CD4-positive, CD25-positive, alpha-beta regulatory T cell (primary cell): Measurements from ENCODE around the gene RFX8. TPM values are rescaled to one million over a fixed set of nuclear protein-coding genes. Genes with fewer than 3 reads are reported as not detected.

Experiments
- ATAC-seq, 2 donors: fragments of 150-1000 bp; cut with Tn5 transposase; one replicate each; pipeline ENCODE4 v1.10.0; 2021; ENCODE audit warnings: low read depth in 2 of 2, moderate number of reproducible peaks in 2 of 2, moderate library complexity in 1 of 2
- DNase-seq, 3 donors: peaks; one replicate each; pipeline versions ENCODE4 v3.0.0 to v3.0.0-alpha.2; 2012 to 2022; ENCODE audit warnings: mixed read lengths in 1 of 3
- H3K27ac ChIP-seq: one replicate; pipeline ENCODE4 v1.7.0; 2013; ENCODE audit warnings: mild to moderate bottlenecking, low read length; ENCODE audit not compliant: insufficient read depth, poor library complexity, severe bottlenecking
- H3K27me3 ChIP-seq: one replicate; pipeline ENCODE4 v1.7.0; 2013; ENCODE audit warnings: low read length; ENCODE audit not compliant: control insufficient read depth, insufficient read depth
- H3K36me3 ChIP-seq: one replicate; pipeline ENCODE4 v1.7.0; 2013; ENCODE audit warnings: mild to moderate bottlenecking, low read length, moderate library complexity; ENCODE audit not compliant: control insufficient read depth, insufficient read depth
- H3K4me1 ChIP-seq: 2 replicates; pipeline ENCODE4 v1.7.0; 2013; ENCODE audit warnings: mild to moderate bottlenecking, low read length; ENCODE audit not compliant: insufficient read depth, control insufficient read depth, poor library complexity, severe bottlenecking
- H3K4me3 ChIP-seq: one replicate; pipeline ENCODE4 v1.7.0; 2013; ENCODE audit warnings: low read depth, mild to moderate bottlenecking, low read length, moderate library complexity
- H3K9me3 ChIP-seq, 2 experiments: 1 replicate in 1 of 2; 2 replicates in 1 of 2; pipeline ENCODE4 v1.7.0; 2013; ENCODE audit warnings: low read length in 2 of 2, mild to moderate bottlenecking in 1 of 2, moderate library complexity in 1 of 2; ENCODE audit not compliant: control insufficient read depth in 2 of 2
- H3K27ac Mint-ChIP-seq, 3 donors: one replicate each; pipeline ENCODE4 v1.8.0; 2020 to 2022; ENCODE audit warnings: mild to moderate bottlenecking in 3 of 3, mixed read lengths in 3 of 3, moderate library complexity in 2 of 3
- H3K27me3 Mint-ChIP-seq: one replicate; pipeline ENCODE4 v1.8.0; 2022; ENCODE audit warnings: mild to moderate bottlenecking, mixed read lengths
- H3K36me3 Mint-ChIP-seq: one replicate; pipeline ENCODE4 v1.8.0; 2020; ENCODE audit warnings: mixed read lengths
- H3K4me1 Mint-ChIP-seq, 4 donors: one replicate each; pipeline ENCODE4 v1.8.0; 2020 to 2022; ENCODE audit warnings: mixed read lengths in 4 of 4, mild to moderate bottlenecking in 1 of 4
- H3K4me3 Mint-ChIP-seq, 4 donors: one replicate each; pipeline ENCODE4 v1.8.0; 2020 to 2022; ENCODE audit warnings: mild to moderate bottlenecking in 4 of 4, mixed read lengths in 4 of 4, moderate library complexity in 3 of 4
- H3K9me3 Mint-ChIP-seq, 7 donors: one replicate each; pipeline ENCODE4 v1.8.0; 2020 to 2022; ENCODE audit warnings: mixed read lengths in 7 of 7, mild to moderate bottlenecking in 3 of 7, moderate library complexity in 2 of 7
- polyA plus RNA-seq, 4 donors: library from polyadenylated mRNA; unstranded; fragments of 300-500 nt; fragmentation: Illumina TruSeq; gene quantifications; one replicate each; pipeline ENCODE4 v1.2.3, GENCODE V29; 2021
- total RNA-seq: library from RNA; stranded (reverse); gene quantifications from one replicate; pipeline ENCODE4 v1.2.3, GENCODE V29; 2022

Gene RFX8
- total and polyA plus RNA-seq, 5 donors from 2014 or later: 0.16 to 5.5 (median 0.50) TPM; not detected in 2

- H3K36me3 Mint-ChIP-seq: peaks cover 3% of the 10 kb centered on the region
Measured at GRCh38 chr2:101371636-101372035, 103.3 kb downstream of the RFX8 start.

GRCh38 chr2:101369100-101369499 is 105.8 kb downstream of the RFX8 start:
- Mint-ChIP-seq H3K9me3 (peaks cover 0 to 11% (median 2%) of the 10 kb centered on the region in 7 donors), H3K4me3 (no peak overlapping the region), H3K27ac (peak overlapping the region in 2 of 3 donors; percentile 67 to 68), H3K27me3 (peaks cover 5% of the 10 kb centered on the region), H3K4me1 (peaks cover 5 to 21% (median 10%) of the 10 kb centered on the region in 4 donors), H3K36me3 (peaks cover 7% of the 10 kb centered on the region)
- no peak for DNase-seq
- Histone ChIP-seq H3K36me3 (no peaks in the 10 kb centered on the region), H3K27ac (no peak overlapping the region), H3K9me3 (no peaks in the 10 kb centered on the region), H3K4me1 (peaks cover under 1% of the 10 kb centered on the region), H3K4me3 (no peak overlapping the region), H3K27me3 (no peaks in the 10 kb centered on the region)
- ATAC-seq: no peak

More at GRCh38 chr2:101371636-101372035, 103.3 kb downstream of the RFX8 start:
- Histone ChIP-seq H3K27me3 (no peaks in the 10 kb centered on the region), H3K27ac (no peak overlapping the region), H3K4me3 (no peak overlapping the region), H3K4me1 (peaks cover 18% of the 10 kb centered on the region), H3K36me3 (no peaks in the 10 kb centered on the region), H3K9me3 (no peaks in the 10 kb centered on the region)
- DNase-seq (no peak), ATAC-seq (no peak)
- Mint-ChIP-seq H3K27ac (peak overlapping the region; percentile 18 to 45 (median 27)), H3K27me3 (peaks cover 5% of the 10 kb centered on the region), H3K4me1 (peaks cover 12 to 35% (median 17%) of the 10 kb centered on the region in 4 donors), H3K4me3 (no peak overlapping the region), H3K9me3 (peaks cover 0 to 11% (median 2%) of the 10 kb centered on the region in 7 donors)

- Mint-ChIP-seq H3K4me1 (peaks cover 4 to 22% (median 12%) of the 10 kb centered on the region in 4 donors), H3K9me3 (peaks cover 0 to 10% (median 2%) of the 10 kb centered on the region in 7 donors), H3K27me3 (peaks cover 5% of the 10 kb centered on the region), H3K27ac (no peak overlapping the region), H3K36me3 (peaks cover 7% of the 10 kb centered on the region), H3K4me3 (no peak overlapping the region)
- H3K36me3 ChIP-seq: no peaks in the 10 kb centered on the region
- no peaks in the 10 kb centered on the region for H3K9me3 ChIP-seq
- no peak overlapping the region for H3K4me3 ChIP-seq
- H3K4me1 ChIP-seq: no peaks in the 10 kb centered on the region
- ATAC-seq (no peak), DNase-seq (no peak)
- H3K27ac ChIP-seq: no peak overlapping the region
- no peaks in the 10 kb centered on the region for H3K27me3 ChIP-seq
Measured at GRCh38 chr2:101368376-101368775, 106.5 kb downstream of the RFX8 start.

- H3K9me3 Mint-ChIP-seq: peaks cover 0 to 3% (median 0%) of the 10 kb centered on the region in 7 donors
- peaks cover 5% of the 10 kb centered on the region for H3K27me3 Mint-ChIP-seq
- H3K4me3 Mint-ChIP-seq: no peak overlapping the region
Measured at GRCh38 chr2:101367508-101367907, 107.4 kb downstream of the RFX8 start.

GRCh38 chr2:101364878-101365277 is 110.0 kb downstream of the RFX8 start:
- H3K4me1 ChIP-seq: peaks cover 32% of the 10 kb centered on the region
- Mint-ChIP-seq H3K9me3 (peaks cover 0 to 2% (median 0%) of the 10 kb centered on the region in 7 donors), H3K4me1 (peaks cover 22 to 45% (median 34%) of the 10 kb centered on the region in 4 donors), H3K27ac (peak overlapping the region in 2 of 3 donors; percentile 36 to 67), H3K27me3 (no peaks in the 10 kb centered on the region), H3K4me3 (peak overlapping the region in 2 of 4 donors; percentile 28 to 48), H3K36me3 (peaks cover 7% of the 10 kb centered on the region)
- DNase-seq (no peak), ATAC-seq (no peak)
- no peak overlapping the region for H3K4me3 ChIP-seq
- no peaks in the 10 kb centered on the region for H3K27me3 ChIP-seq
- H3K36me3 ChIP-seq: no peaks in the 10 kb centered on the region
- H3K9me3 ChIP-seq: no peaks in the 10 kb centered on the region
- no peak overlapping the region for H3K27ac ChIP-seq

More at GRCh38 chr2:101367508-101367907, 107.4 kb downstream of the RFX8 start:
- no peak overlapping the region for H3K27ac ChIP-seq
- peaks cover 6% of the 10 kb centered on the region for H3K4me1 ChIP-seq
- Mint-ChIP-seq H3K36me3 (peaks cover 7% of the 10 kb centered on the region), H3K4me1 (peaks cover 6 to 24% (median 12%) of the 10 kb centered on the region in 4 donors), H3K27ac (peak overlapping the region in 1 of 3 donors; percentile 83)
- no peaks in the 10 kb centered on the region for H3K9me3 ChIP-seq
- no peak for ATAC-seq
- no peaks in the 10 kb centered on the region for H3K27me3 ChIP-seq
- H3K36me3 ChIP-seq: no peaks in the 10 kb centered on the region
- DNase-seq: no peak
- no peak overlapping the region for H3K4me3 ChIP-seq

GRCh38 chr2:101362777-101363176 is 112.1 kb downstream of the RFX8 start:
- DNase-seq: no peak
- Mint-ChIP-seq H3K36me3 (peaks cover 4% of the 10 kb centered on the region), H3K27me3 (no peaks in the 10 kb centered on the region), H3K9me3 (peaks cover 0 to 1% (median 0%) of the 10 kb centered on the region in 7 donors), H3K4me1 (peaks cover 24 to 58% (median 35%) of the 10 kb centered on the region in 4 donors), H3K27ac (peak overlapping the region; percentile 88 to 97 (median 94)), H3K4me3 (peak overlapping the region in 2 of 4 donors; percentile 67 to 71)
- ATAC-seq: no peak
- no peaks in the 10 kb centered on the region for H3K36me3 ChIP-seq
- H3K9me3 ChIP-seq: no peaks in the 10 kb centered on the region
- no peaks in the 10 kb centered on the region for H3K27me3 ChIP-seq
- H3K4me3 ChIP-seq: peak overlapping the region; percentile 68
- peaks cover 39% of the 10 kb centered on the region for H3K4me1 ChIP-seq
- peak overlapping the region; percentile 69 for H3K27ac ChIP-seq

- peaks cover 24 to 62% (median 36%) of the 10 kb centered on the region in 4 donors for H3K4me1 Mint-ChIP-seq
- Histone ChIP-seq H3K9me3 (no peaks in the 10 kb centered on the region), H3K27ac (peak overlapping the region; percentile 69), H3K27me3 (no peaks in the 10 kb centered on the region), H3K4me1 (peaks cover 39% of the 10 kb centered on the region), H3K4me3 (peak overlapping the region; percentile 68), H3K36me3 (no peaks in the 10 kb centered on the region)
- peak overlapping the region; percentile 48 to 77 (median 69) for H3K4me3 Mint-ChIP-seq
- DNase-seq: peak in 2 of 3 donors; percentile 42 to 79
- H3K9me3 Mint-ChIP-seq: peaks cover 0 to 1% (median 0%) of the 10 kb centered on the region in 7 donors
- peak overlapping the region; percentile 88 to 97 (median 94) for H3K27ac Mint-ChIP-seq
- peak; percentile 53 to 61 for ATAC-seq
- H3K27me3 Mint-ChIP-seq: no peaks in the 10 kb centered on the region
- H3K36me3 Mint-ChIP-seq: peaks cover 4% of the 10 kb centered on the region
Measured at GRCh38 chr2:101362316-101362715, 112.6 kb downstream of the RFX8 start.

GRCh38 chr2:101361522-101361921 is 113.4 kb downstream of the RFX8 start:
- H3K9me3 ChIP-seq: no peaks in the 10 kb centered on the region
- DNase-seq (peak in 2 of 3 donors; percentile 49 to 91), ATAC-seq (peak; percentile 88 to 93)
- peak overlapping the region; percentile 69 for H3K27ac ChIP-seq
- H3K36me3 Mint-ChIP-seq: peaks cover 4% of the 10 kb centered on the region
- H3K4me3 ChIP-seq: peak overlapping the region; percentile 68
- H3K4me1 ChIP-seq: peaks cover 39% of the 10 kb centered on the region
- H3K27me3 ChIP-seq: no peaks in the 10 kb centered on the region
- no peaks in the 10 kb centered on the region for H3K36me3 ChIP-seq
- H3K27ac Mint-ChIP-seq: peak overlapping the region; percentile 88 to 97 (median 94)
- peak overlapping the region; percentile 48 to 77 (median 69) for H3K4me3 Mint-ChIP-seq
- peaks cover 0 to 1% (median 0%) of the 10 kb centered on the region in 7 donors for H3K9me3 Mint-ChIP-seq
- peaks cover 24 to 66% (median 39%) of the 10 kb centered on the region in 4 donors for H3K4me1 Mint-ChIP-seq
- no peaks in the 10 kb centered on the region for H3K27me3 Mint-ChIP-seq
